ENCODE measurements around the gene LRMDA. TPM values are rescaled to one million over a fixed set of nuclear protein-coding genes. Genes with fewer than 3 reads are reported as not detected.

The LRMDA gene
- polyA plus RNA-seq, 2 of the 4 experiments (the other 2 are of a cell fraction), result 4.6 to 5.2 TPM

GRCh38 chr10:75405598-75406461, 25.6 kb upstream of the LRMDA start:
- CTCF ChIA-PET, result interaction anchor here (1.5 kb wide), 1 partner anchor 11 kb away, joined by 4 read pairs; no protein-coding TSS in a partner anchor
- ATAC-seq, result no peak
- Histone ChIP-seq H3K27ac (no peak overlapping the region), H3K4me2 (no peak overlapping the region), H3K4me1 (peaks cover 9% of the 10 kb centered on the region), H3K4me3 (no peak overlapping the region), H3K9me3 (no peaks in the 10 kb centered on the region)
- no peak for TF ChIP-seq NFE2L2 (conservative IDR thresholded peaks at IDR 0.05; ENCODE audit: low read length)
- TF ChIP-seq POLR2AphosphoS2 (conservative IDR thresholded peaks at IDR 0.05; ENCODE audit: low read length), result no peak
- TF ChIP-seq, protein P1, sequence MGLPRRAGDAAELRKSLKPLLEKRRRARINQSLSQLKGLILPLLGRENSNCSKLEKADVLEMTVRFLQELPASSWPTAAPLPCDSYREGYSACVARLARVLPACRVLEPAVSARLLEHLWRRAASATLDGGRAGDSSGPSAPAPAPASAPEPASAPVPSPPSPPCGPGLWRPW (IDR thresholded peaks at IDR 0.05), result no peak
- no peak for TF ChIP-seq CTCF (IDR thresholded peaks at IDR 0.05)
- no peak for TF ChIP-seq ZFP36 (IDR thresholded peaks at IDR 0.05; ENCODE audit: borderline replicate concordance, partially characterized antibody)
- no peak for TF ChIP-seq CEBPB (IDR thresholded peaks at IDR 0.05)
- TF ChIP-seq E2F6 (IDR thresholded peaks at IDR 0.05; ENCODE audit: borderline replicate concordance, low read depth), result no peak
- no peak for TF ChIP-seq PHF8 (IDR thresholded peaks at IDR 0.05; ENCODE audit: borderline replicate concordance, low read depth)
- TF ChIP-seq JUNB (IDR thresholded peaks at IDR 0.05), result no peak
- TF ChIP-seq MAX (IDR thresholded peaks at IDR 0.05), result no peak
- no peak for TF ChIP-seq MAFK (IDR thresholded peaks at IDR 0.05; ENCODE audit: partially characterized antibody)
- TF ChIP-seq, protein P2, sequence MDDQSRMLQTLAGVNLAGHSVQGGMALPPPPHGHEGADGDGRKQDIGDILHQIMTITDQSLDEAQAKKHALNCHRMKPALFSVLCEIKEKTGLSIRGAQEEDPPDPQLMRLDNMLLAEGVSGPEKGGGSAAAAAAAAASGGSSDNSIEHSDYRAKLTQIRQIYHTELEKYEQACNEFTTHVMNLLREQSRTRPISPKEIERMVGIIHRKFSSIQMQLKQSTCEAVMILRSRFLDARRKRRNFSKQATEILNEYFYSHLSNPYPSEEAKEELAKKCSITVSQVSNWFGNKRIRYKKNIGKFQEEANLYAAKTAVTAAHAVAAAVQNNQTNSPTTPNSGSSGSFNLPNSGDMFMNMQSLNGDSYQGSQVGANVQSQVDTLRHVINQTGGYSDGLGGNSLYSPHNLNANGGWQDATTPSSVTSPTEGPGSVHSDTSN (IDR thresholded peaks at IDR 0.05), result no peak
- TF ChIP-seq HOXA7 (CRISPR knock-in tag; IDR thresholded peaks at IDR 0.05), result no peak
- TF ChIP-seq, protein P3, sequence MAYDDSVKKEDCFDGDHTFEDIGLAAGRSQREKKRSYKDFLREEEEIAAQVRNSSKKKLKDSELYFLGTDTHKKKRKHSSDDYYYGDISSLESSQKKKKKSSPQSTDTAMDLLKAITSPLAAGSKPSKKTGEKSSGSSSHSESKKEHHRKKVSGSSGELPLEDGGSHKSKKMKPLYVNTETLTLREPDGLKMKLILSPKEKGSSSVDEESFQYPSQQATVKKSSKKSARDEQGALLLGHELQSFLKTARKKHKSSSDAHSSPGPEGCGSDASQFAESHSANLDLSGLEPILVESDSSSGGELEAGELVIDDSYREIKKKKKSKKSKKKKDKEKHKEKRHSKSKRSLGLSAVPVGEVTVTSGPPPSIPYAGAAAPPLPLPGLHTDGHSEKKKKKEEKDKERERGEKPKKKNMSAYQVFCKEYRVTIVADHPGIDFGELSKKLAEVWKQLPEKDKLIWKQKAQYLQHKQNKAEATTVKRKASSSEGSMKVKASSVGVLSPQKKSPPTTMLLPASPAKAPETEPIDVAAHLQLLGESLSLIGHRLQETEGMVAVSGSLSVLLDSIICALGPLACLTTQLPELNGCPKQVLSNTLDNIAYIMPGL (CRISPR knock-in tag; IDR thresholded peaks at IDR 0.05; ENCODE audit: borderline replicate concordance), result no peak
- TF ChIP-seq NR3C1 (IDR thresholded peaks at IDR 0.05), result no peak
- TF ChIP-seq, protein P4, sequence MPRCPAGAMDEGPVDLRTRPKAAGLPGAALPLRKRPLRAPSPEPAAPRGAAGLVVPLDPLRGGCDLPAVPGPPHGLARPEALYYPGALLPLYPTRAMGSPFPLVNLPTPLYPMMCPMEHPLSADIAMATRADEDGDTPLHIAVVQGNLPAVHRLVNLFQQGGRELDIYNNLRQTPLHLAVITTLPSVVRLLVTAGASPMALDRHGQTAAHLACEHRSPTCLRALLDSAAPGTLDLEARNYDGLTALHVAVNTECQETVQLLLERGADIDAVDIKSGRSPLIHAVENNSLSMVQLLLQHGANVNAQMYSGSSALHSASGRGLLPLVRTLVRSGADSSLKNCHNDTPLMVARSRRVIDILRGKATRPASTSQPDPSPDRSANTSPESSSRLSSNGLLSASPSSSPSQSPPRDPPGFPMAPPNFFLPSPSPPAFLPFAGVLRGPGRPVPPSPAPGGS (IDR thresholded peaks at IDR 0.05), result no peak
- TF ChIP-seq CBX8 (IDR thresholded peaks at IDR 0.05), result no peak
- TF ChIP-seq ESRRA (IDR thresholded peaks at IDR 0.05; ENCODE audit: borderline replicate concordance, low read length), result no peak
- TF ChIP-seq CHD2 (IDR thresholded peaks at IDR 0.05; ENCODE audit: low read length, partially characterized antibody), result no peak
- DNase-seq (ENCODE audit: low read depth in 1 of 2, low spot score in 1 of 2), result no peak
- FAIRE-seq, result no peak
- POLR2A ChIA-PET, result no interaction called here
- WGBS (ENCODE audit: missing lambda C conversion rate), result 92% methylated on average over 39 of the region's 39 CpGs

Measured in A549 (cell line).